Esophagus muscularis mucosa (tissue), 4 donors: Measurements from ENCODE around the gene ACO2. TPM values are rescaled to one million over a fixed set of nuclear protein-coding genes. Genes with fewer than 3 reads are reported as not detected.
A peak's percentile ranks its signal among the peaks of the same experiment; 100 is the strongest.

Experiments used
- DNase-seq: peaks from one replicate; pipeline ENCODE4 v3.0.0-alpha.2; 2017; ENCODE audit errors: extremely low spot score
- H3K27ac ChIP-seq, 4 donors: fragments of 200-600 bp; sonication (generic); replicated peaks in 1 of 4; 1 replicate in 3 of 4; 2 replicates in 1 of 4; pipeline ENCODE4 v1.5.1; 2016 to 2019; ENCODE audit warnings: mild to moderate bottlenecking in 1 of 4
- H3K27me3 ChIP-seq, 4 donors: fragments of 200-600 bp; sonication (generic); one replicate each; pipeline versions ENCODE4 v1.5.1 to v1.6.0; 2016 to 2019
- H3K36me3 ChIP-seq, 4 donors: fragments of 200-600 bp; sonication (generic); one replicate each; pipeline ENCODE4 v1.5.1; 2016 to 2019
- H3K4me1 ChIP-seq, 4 donors: fragments of 200-600 bp; sonication (generic); one replicate each; pipeline ENCODE4 v1.5.1; 2016 to 2019
- H3K4me3 ChIP-seq, 4 donors: fragments of 200-600 bp; sonication (generic); 1 replicate in 2 of 4; 2 replicates in 2 of 4; pipeline ENCODE4 v1.5.1; 2016 to 2019; ENCODE audit warnings: mild to moderate bottlenecking in 4 of 4, moderate library complexity in 1 of 4
- H3K9me3 ChIP-seq, 4 donors: fragments of 200-600 bp; sonication (generic); 1 replicate in 3 of 4; 2 replicates in 1 of 4; pipeline ENCODE4 v1.5.1; 2016 to 2019
- CTCF ChIP-seq, 3 experiments: fragments of 200-600 bp in 2 of 3; fragments of 450-650 bp in 1 of 3; sonication (generic) in 2 of 3; IDR thresholded peaks; one replicate each; pipeline ENCODE4 v1.5.1; 2017 to 2019; ENCODE audit warnings: antibody characterized with exemption in 3 of 3, mild to moderate bottlenecking in 2 of 3, moderate library complexity in 1 of 3
- EP300 ChIP-seq: sonication (generic); formaldehyde crosslinking; IDR thresholded peaks from one replicate; pipeline ENCODE4 v1.6.1; 2017; ENCODE audit warnings: antibody characterized with exemption
- POLR2A ChIP-seq: fragments of 450-650 bp; IDR thresholded peaks from one replicate; pipeline ENCODE4 v1.6.1; 2017; ENCODE audit warnings: antibody characterized with exemption, moderate library complexity, mild to moderate bottlenecking, low read depth
- POLR2AphosphoS5 ChIP-seq, 2 donors: sonication (generic); formaldehyde crosslinking; IDR thresholded peaks; one replicate each; pipeline ENCODE4 v1.6.1; 2017; ENCODE audit warnings: antibody characterized with exemption in 2 of 2
- WGBS: methylation state at CpG from one replicate; pipeline ENCODE4 v1.1.5; 2018; 5-methylcytosine and 5-hydroxymethylcytosine counted together
- intact Hi-C: fragments of 100-400 bp; cut with DNase I; formaldehyde crosslinking; loops from one replicate; pipeline ENCODE4 v1.15.1; 2023
- total RNA-seq, 4 donors: library from RNA; depleted of rRNA; stranded (reverse); fragments of >200 nt; gene quantifications; one replicate each; pipeline versions ENCODE4 v1.1.0 to v1.2.1, GENCODE V29; 2016

Gene ACO2
- total RNA-seq, 4 donors from 2014 or later, result 141 to 214 (median 166) TPM

GRCh38 chr22:41518048-41518347 is 49.1 kb downstream of the ACO2 start:
- intact Hi-C loops, result loop anchor here (2.0 to 5.0 kb wide), 2 partner anchors 36 to 115 kb away; no protein-coding TSS in a partner anchor
- Histone ChIP-seq H3K4me1 (peaks cover 16 to 34% (median 29%) of the 10 kb centered on the region in 4 donors), H3K27ac (peak overlapping the region; percentile 69 to 80 (median 76)), H3K9me3 (no peaks in the 10 kb centered on the region), H3K27me3 (no peaks in the 10 kb centered on the region), H3K4me3 (no peak overlapping the region), H3K36me3 (peaks cover 10 to 96% (median 83%) of the 10 kb centered on the region in 4 donors)
- no peak for TF ChIP-seq EP300
- TF ChIP-seq POLR2AphosphoS5 (IDR thresholded peaks at IDR 0.05), result no peak
- no peak for TF ChIP-seq POLR2A
- TF ChIP-seq CTCF (IDR thresholded peaks at IDR 0.05), result no peak
- no peak for DNase-seq
- WGBS, result 48% methylated on average over 7 of the region's 7 CpGs

GRCh38 chr22:41521126-41521525 is 52.2 kb downstream of the ACO2 start:
- no peaks in the 10 kb centered on the region for H3K27me3 ChIP-seq
- H3K9me3 ChIP-seq, result no peaks in the 10 kb centered on the region
- intact Hi-C loops, result loop anchor here (10.0 kb wide), 1 partner anchor 216 kb away; the partner anchor contains the start of gene ZC3H7B
- H3K36me3 ChIP-seq, result peaks cover 13 to 96% (median 75%) of the 10 kb centered on the region in 4 donors
- peak overlapping the region in 1 of 4 donors; percentile 23 for H3K27ac ChIP-seq
- no peak for DNase-seq
- peaks cover 42 to 52% (median 49%) of the 10 kb centered on the region in 4 donors for H3K4me1 ChIP-seq
- 79% methylated on average over 3 of the region's 3 CpGs for WGBS
- TF ChIP-seq POLR2A (no peak), POLR2AphosphoS5 (IDR thresholded peaks at IDR 0.05) (no peak), CTCF (IDR thresholded peaks at IDR 0.05) (no peak), EP300 (no peak)
- H3K4me3 ChIP-seq, result no peak overlapping the region

- peaks cover 19 to 97% (median 77%) of the 10 kb centered on the region in 4 donors for H3K36me3 ChIP-seq
- intact Hi-C loops, result loop anchor here (10.0 kb wide), 1 partner anchor 218 kb away; the partner anchor contains the start of gene ZC3H7B
- H3K27me3 ChIP-seq, result no peaks in the 10 kb centered on the region
- 86% methylated on average over 6 of the region's 9 CpGs for WGBS
- H3K9me3 ChIP-seq, result no peaks in the 10 kb centered on the region
- no peak overlapping the region for H3K4me3 ChIP-seq
- no peak for DNase-seq
- peak overlapping the region; percentile 90 to 93 (median 92) for H3K27ac ChIP-seq
- H3K4me1 ChIP-seq, result peaks cover 41 to 54% (median 52%) of the 10 kb centered on the region in 4 donors
- TF ChIP-seq EP300, result no peak
- no peak for TF ChIP-seq POLR2A
- TF ChIP-seq CTCF (IDR thresholded peaks at IDR 0.05), result no peak
- no peak for TF ChIP-seq POLR2AphosphoS5 (IDR thresholded peaks at IDR 0.05)
Observed at GRCh38 chr22:41522813-41523212, 53.9 kb downstream of the ACO2 start.

GRCh38 chr22:41523464-41524221 is 54.7 kb downstream of the ACO2 start:
- Histone ChIP-seq H3K27me3 (no peaks in the 10 kb centered on the region), H3K36me3 (peaks cover 28 to 97% (median 78%) of the 10 kb centered on the region in 4 donors), H3K27ac (peak overlapping the region; percentile 90 to 93 (median 92)), H3K4me3 (no peak overlapping the region), H3K4me1 (peaks cover 41 to 50% (median 46%) of the 10 kb centered on the region in 4 donors), H3K9me3 (no peaks in the 10 kb centered on the region)
- intact Hi-C loops, result loop anchor here (10.0 kb wide), 1 partner anchor 219 kb away; the partner anchor contains the start of gene ZC3H7B
- DNase-seq, result no peak
- 48% methylated on average over 18 of the region's 21 CpGs for WGBS
- TF ChIP-seq CTCF (IDR thresholded peaks at IDR 0.05) (no peak), POLR2AphosphoS5 (IDR thresholded peaks at IDR 0.05) (no peak), POLR2A (no peak), EP300 (no peak)
